ENCODE measurements around the gene LMO1.

The LMO1 gene

GRCh38 chr11:8250434-8250833 lies 13.2 kb downstream of the LMO1 start:
- DNase-seq (ENCODE audit: low read depth, low spot score) = no peak
- H3K27ac ChIP-seq = no peak overlapping the region

- DNase-seq (ENCODE audit: low read depth, low spot score) = no peak
Observed at GRCh38 chr11:8249482-8249881, 14.2 kb downstream of the LMO1 start.

GRCh38 chr11:8248786-8249185 lies 14.9 kb downstream of the LMO1 start:
- no peak overlapping the region for H3K27ac ChIP-seq
- no peak for DNase-seq (ENCODE audit: low read depth, low spot score)

More at GRCh38 chr11:8249482-8249881, 14.2 kb downstream of the LMO1 start:
- no peak overlapping the region for H3K27ac ChIP-seq

GRCh38 chr11:8247312-8247711 lies 16.4 kb downstream of the LMO1 start:
- H3K27ac ChIP-seq = no peak overlapping the region
- DNase-seq (ENCODE audit: low read depth, low spot score) = no peak

- no peak for DNase-seq (ENCODE audit: low read depth, low spot score)
- no peak overlapping the region for H3K27ac ChIP-seq
Observed at GRCh38 chr11:8243458-8243857, 20.2 kb downstream of the LMO1 start.

- no peak overlapping the region for H3K27ac ChIP-seq
- no peak for DNase-seq (ENCODE audit: low read depth, low spot score)
Observed at GRCh38 chr11:8242499-8243280, 21.0 kb downstream of the LMO1 start.

- no peak for DNase-seq (ENCODE audit: low read depth, low spot score)
Observed at GRCh38 chr11:8242118-8242475, 21.6 kb downstream of the LMO1 start.

GRCh38 chr11:8241373-8242117 lies 22.1 kb downstream of the LMO1 start:
- DNase-seq (ENCODE audit: low read depth, low spot score) = no peak
- H3K27ac ChIP-seq = no peak overlapping the region

More at GRCh38 chr11:8242118-8242475, 21.6 kb downstream of the LMO1 start:
- H3K27ac ChIP-seq = no peak overlapping the region

GRCh38 chr11:8239536-8240228 lies 24.0 kb downstream of the LMO1 start:
- no peak overlapping the region for H3K27ac ChIP-seq

GRCh38 chr11:8239040-8239439 lies 24.6 kb downstream of the LMO1 start:
- DNase-seq (ENCODE audit: low read depth, low spot score) = no peak
- no peak overlapping the region for H3K27ac ChIP-seq

More at GRCh38 chr11:8239536-8240228, 24.0 kb downstream of the LMO1 start:
- DNase-seq (ENCODE audit: low read depth, low spot score) = no peak

- no peak for DNase-seq (ENCODE audit: low read depth, low spot score)
- no peak overlapping the region for H3K27ac ChIP-seq
Observed at GRCh38 chr11:8237453-8237852, 26.2 kb downstream of the LMO1 start.

- no peak for DNase-seq (ENCODE audit: low read depth, low spot score)
- H3K27ac ChIP-seq = no peak overlapping the region
Observed at GRCh38 chr11:8235925-8236324, 27.8 kb downstream of the LMO1 start.

- H3K27ac ChIP-seq = no peak overlapping the region
Observed at GRCh38 chr11:8234910-8235309, 28.8 kb downstream of the LMO1 start.

GRCh38 chr11:8234425-8234821 lies 29.3 kb downstream of the LMO1 start:
- H3K27ac ChIP-seq = no peak overlapping the region

More at GRCh38 chr11:8234910-8235309, 28.8 kb downstream of the LMO1 start:
- no peak for DNase-seq (ENCODE audit: low read depth, low spot score)

GRCh38 chr11:8233691-8234424 lies 29.8 kb downstream of the LMO1 start:
- DNase-seq (ENCODE audit: low read depth, low spot score) = no peak

More at GRCh38 chr11:8234425-8234821, 29.3 kb downstream of the LMO1 start:
- DNase-seq (ENCODE audit: low read depth, low spot score) = no peak

GRCh38 chr11:8232849-8233606 lies 30.6 kb downstream of the LMO1 start:
- no peak overlapping the region for H3K27ac ChIP-seq
- DNase-seq (ENCODE audit: low read depth, low spot score) = no peak

More at GRCh38 chr11:8233691-8234424, 29.8 kb downstream of the LMO1 start:
- H3K27ac ChIP-seq = no peak overlapping the region

GRCh38 chr11:8232414-8232813 lies 31.3 kb downstream of the LMO1 start:
- H3K27ac ChIP-seq = no peak overlapping the region

GRCh38 chr11:8231979-8232378 lies 31.7 kb downstream of the LMO1 start:
- no peak overlapping the region for H3K27ac ChIP-seq
- DNase-seq (ENCODE audit: low read depth, low spot score) = no peak

More at GRCh38 chr11:8232414-8232813, 31.3 kb downstream of the LMO1 start:
- no peak for DNase-seq (ENCODE audit: low read depth, low spot score)
